ENCODE data around the gene CDS1. TPM values are rescaled to one million over a fixed set of nuclear protein-coding genes. Genes with fewer than 3 reads are reported as not detected.

The CDS1 gene
- total RNA-seq, 3 donors from 2014 or later (not counting 1 experiment from before 2014, with no cell fraction given): 0.14 TPM; not detected in 2

- ATAC-seq: peak; percentile 74 to 82 (median 79)
Observed at GRCh38 chr4:84582302-84582987, 482 bp upstream of the CDS1 start.

GRCh38 chr4:84583876-84584380 lies 1.0 kb downstream of the CDS1 start:
- intact Hi-C loops (cut with micrococcal nuclease): no loop called here
- TF ChIP-seq, protein P1, sequence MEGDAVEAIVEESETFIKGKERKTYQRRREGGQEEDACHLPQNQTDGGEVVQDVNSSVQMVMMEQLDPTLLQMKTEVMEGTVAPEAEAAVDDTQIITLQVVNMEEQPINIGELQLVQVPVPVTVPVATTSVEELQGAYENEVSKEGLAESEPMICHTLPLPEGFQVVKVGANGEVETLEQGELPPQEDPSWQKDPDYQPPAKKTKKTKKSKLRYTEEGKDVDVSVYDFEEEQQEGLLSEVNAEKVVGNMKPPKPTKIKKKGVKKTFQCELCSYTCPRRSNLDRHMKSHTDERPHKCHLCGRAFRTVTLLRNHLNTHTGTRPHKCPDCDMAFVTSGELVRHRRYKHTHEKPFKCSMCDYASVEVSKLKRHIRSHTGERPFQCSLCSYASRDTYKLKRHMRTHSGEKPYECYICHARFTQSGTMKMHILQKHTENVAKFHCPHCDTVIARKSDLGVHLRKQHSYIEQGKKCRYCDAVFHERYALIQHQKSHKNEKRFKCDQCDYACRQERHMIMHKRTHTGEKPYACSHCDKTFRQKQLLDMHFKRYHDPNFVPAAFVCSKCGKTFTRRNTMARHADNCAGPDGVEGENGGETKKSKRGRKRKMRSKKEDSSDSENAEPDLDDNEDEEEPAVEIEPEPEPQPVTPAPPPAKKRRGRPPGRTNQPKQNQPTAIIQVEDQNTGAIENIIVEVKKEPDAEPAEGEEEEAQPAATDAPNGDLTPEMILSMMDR (IDR thresholded peaks at IDR 0.05): no peak
- ATAC-seq: no peak

More at GRCh38 chr4:84582302-84582987, 482 bp upstream of the CDS1 start:
- Mint-ChIP-seq H3K27me3 (ENCODE audit: low read depth in 2 of 2) (peaks cover 31 to 33% of the 10 kb centered on the region in 2 donors), H3K4me1 (peaks cover 18 to 26% of the 10 kb centered on the region in 2 donors), H3K27ac (no peak overlapping the region), H3K4me3 (peak overlapping the region; percentile 45), H3K9me3 (peaks cover 5 to 11% of the 10 kb centered on the region in 2 donors), H3K36me3 (peaks cover 19% of the 10 kb centered on the region)
- DNase-seq: peak; percentile 52 to 88
- Histone ChIP-seq H3K4me3 (ENCODE audit: low read length) (peak overlapping the region; percentile 36), H3K27me3 (ENCODE audit: control insufficient read depth, insufficient read depth, low read length) (peaks cover 50% of the 10 kb centered on the region), H3K4me1 (ENCODE audit: control insufficient read depth, insufficient read depth, low read length) (peaks cover 15% of the 10 kb centered on the region), H3K27ac (ENCODE audit: low read length) (no peak overlapping the region), H3K9me3 (ENCODE audit: control insufficient read depth, insufficient read depth, low read length) (peaks cover 4% of the 10 kb centered on the region), H3K36me3 (ENCODE audit: control insufficient read depth, insufficient read depth, low read length) (no peaks in the 10 kb centered on the region)
- TF ChIP-seq, protein P1 (IDR thresholded peaks at IDR 0.05): no peak
- under 1% methylated on average over 56 of the region's 56 CpGs for WGBS (ENCODE audit: insufficient coverage)
- intact Hi-C loops (cut with micrococcal nuclease): no loop called here

DNA sequence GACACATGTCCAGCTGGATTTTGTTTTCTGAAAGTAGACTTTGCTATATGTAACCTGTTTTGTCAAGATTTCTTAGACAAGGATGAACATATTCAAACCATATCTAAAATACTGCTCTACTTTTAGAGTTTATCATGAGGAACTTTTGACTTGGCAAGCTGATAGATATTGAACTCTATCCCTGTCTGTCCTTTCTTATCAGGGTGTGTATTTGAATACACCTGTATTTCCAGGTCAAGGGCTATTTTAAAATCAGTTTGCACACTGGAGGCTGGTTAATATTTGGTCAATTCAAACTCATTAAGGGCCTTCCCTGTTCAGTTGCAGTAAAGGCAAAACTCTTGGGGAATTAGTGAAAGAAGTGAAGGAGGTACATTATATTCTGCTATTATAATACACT lies 2.3 kb downstream of the CDS1 start:
- Mint-ChIP-seq H3K36me3 (peaks cover 20% of the 10 kb centered on the region), H3K4me3 (no peak overlapping the region), H3K27ac (no peak overlapping the region), H3K27me3 (ENCODE audit: low read depth in 2 of 2) (peaks cover 31 to 32% of the 10 kb centered on the region in 2 donors), H3K9me3 (peaks cover 5 to 9% of the 10 kb centered on the region in 2 donors), H3K4me1 (peaks cover 18 to 26% of the 10 kb centered on the region in 2 donors)
- DNase-seq (no peak), ATAC-seq (no peak)
- peaks cover 15% of the 10 kb centered on the region for H3K4me1 ChIP-seq (ENCODE audit: control insufficient read depth, insufficient read depth, low read length)
- H3K9me3 ChIP-seq (ENCODE audit: control insufficient read depth, insufficient read depth, low read length): peaks cover 7% of the 10 kb centered on the region
- TF ChIP-seq, protein P1 (IDR thresholded peaks at IDR 0.05): no peak
- intact Hi-C loops (cut with micrococcal nuclease): no loop called here
- H3K36me3 ChIP-seq (ENCODE audit: control insufficient read depth, insufficient read depth, low read length): no peaks in the 10 kb centered on the region
- H3K27me3 ChIP-seq (ENCODE audit: control insufficient read depth, insufficient read depth, low read length): peaks cover 45% of the 10 kb centered on the region
- H3K27ac ChIP-seq (ENCODE audit: low read length): no peak overlapping the region
- no peak overlapping the region for H3K4me3 ChIP-seq (ENCODE audit: low read length)

More at GRCh38 chr4:84583876-84584380, 1.0 kb downstream of the CDS1 start:
- H3K4me3 Mint-ChIP-seq: peak overlapping the region; percentile 75
- H3K9me3 ChIP-seq (ENCODE audit: control insufficient read depth, insufficient read depth, low read length): peaks cover 7% of the 10 kb centered on the region
- H3K36me3 ChIP-seq (ENCODE audit: control insufficient read depth, insufficient read depth, low read length): no peaks in the 10 kb centered on the region
- H3K27me3 ChIP-seq (ENCODE audit: control insufficient read depth, insufficient read depth, low read length): peaks cover 47% of the 10 kb centered on the region
- H3K27ac ChIP-seq (ENCODE audit: low read length): no peak overlapping the region
- peak overlapping the region; percentile 25 for H3K4me3 ChIP-seq (ENCODE audit: low read length)
- H3K4me1 ChIP-seq (ENCODE audit: control insufficient read depth, insufficient read depth, low read length): peaks cover 15% of the 10 kb centered on the region
- no peak overlapping the region for H3K27ac Mint-ChIP-seq
- WGBS (ENCODE audit: insufficient coverage): 44% methylated on average over 6 of the region's 16 CpGs
- DNase-seq: peak in 1 of 2 donors; percentile 28
- peaks cover 31 to 35% of the 10 kb centered on the region in 2 donors for H3K27me3 Mint-ChIP-seq (ENCODE audit: low read depth in 2 of 2)
- H3K9me3 Mint-ChIP-seq: peaks cover 5 to 11% of the 10 kb centered on the region in 2 donors
- peaks cover 20% of the 10 kb centered on the region for H3K36me3 Mint-ChIP-seq
- peaks cover 18 to 26% of the 10 kb centered on the region in 2 donors for H3K4me1 Mint-ChIP-seq
